DMS53 (cell line): Measurements from ENCODE around the gene DISC1.
"Not testable (repeated sequence)": the region's sequence is repeated elsewhere in the genome, so short reads cannot be mapped to it uniquely, and the experiment has no call there.

ENCODE experiments used
- DNase-seq: peaks from one replicate; lab custom pipeline; 2025; lab: John Stamatoyannopoulos, UW

Gene DISC1

DNA sequence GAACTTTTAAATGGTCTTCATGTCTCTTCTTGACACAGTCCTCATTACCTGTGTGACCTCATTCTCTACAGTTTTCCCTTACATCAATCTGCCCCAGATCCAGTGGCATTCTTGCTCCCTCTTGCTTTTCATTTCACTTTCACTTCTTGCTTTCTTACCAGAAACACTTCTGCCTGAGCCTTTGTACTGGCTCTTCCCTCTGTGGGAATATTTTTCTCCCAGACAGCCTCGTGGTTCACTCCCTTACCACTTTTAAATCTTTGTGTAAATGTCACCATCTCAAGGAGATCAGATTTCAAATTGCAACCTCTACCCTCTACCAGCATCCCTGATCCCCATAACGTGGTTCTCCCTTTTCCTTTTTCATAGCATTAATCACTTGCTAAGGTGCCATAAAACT, 73.2 kb downstream of the DISC1 start:
- peak; percentile 34 for DNase-seq

- DNase-seq: no peak
These were observed 74.7 kb downstream of the DISC1 start for GRCh38 chr1:231701306-231701705.

- DNase-seq: no peak
These were observed 75.7 kb downstream of the DISC1 start for GRCh38 chr1:231702331-231702730.

DNA sequence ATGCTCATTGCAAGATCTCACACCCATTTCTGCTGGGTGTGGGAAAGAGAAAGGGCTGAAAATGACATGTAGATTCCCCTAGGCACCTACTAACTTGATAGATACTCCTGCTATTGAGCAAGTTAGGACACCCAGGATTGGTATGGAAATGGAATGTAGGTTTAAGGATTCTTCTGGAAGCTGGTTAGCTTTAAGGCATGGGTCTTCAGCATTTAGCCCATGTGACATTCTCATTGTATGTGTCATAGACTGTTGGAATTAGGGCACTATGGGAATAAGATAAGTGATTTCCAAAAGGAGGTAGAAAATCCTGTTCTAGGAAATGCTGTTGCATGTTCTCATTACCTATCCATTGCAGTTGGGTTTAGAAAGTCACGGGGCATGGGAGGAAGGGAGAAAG, 76.2 kb downstream of the DISC1 start:
- no peak for DNase-seq

- no peak for DNase-seq
These were observed 79.5 kb downstream of the DISC1 start for GRCh38 chr1:231705806-231706760.

DNA sequence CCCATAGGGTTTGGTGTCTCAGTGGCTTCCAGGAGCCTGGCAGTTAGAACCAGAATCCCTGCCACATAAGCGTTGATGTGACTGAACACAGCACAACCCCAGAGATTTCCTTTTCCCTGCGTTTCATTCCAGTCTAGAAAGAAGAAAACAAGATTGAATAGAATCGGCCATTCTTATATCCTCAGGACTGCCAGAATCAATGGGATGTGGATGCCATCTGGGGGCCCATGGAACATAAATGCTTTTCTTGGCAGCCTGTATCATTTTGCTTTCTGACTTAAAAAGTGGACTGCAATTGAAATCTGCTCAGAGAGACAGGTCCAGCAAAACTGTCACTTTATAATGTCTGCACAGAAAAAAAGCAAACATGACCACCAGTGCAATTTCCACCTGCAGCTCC, 80.3 kb downstream of the DISC1 start:
- DNase-seq: no peak

- no peak for DNase-seq
These were observed 80.8 kb downstream of the DISC1 start for GRCh38 chr1:231707407-231707806.

- no peak for DNase-seq
These were observed 81.8 kb downstream of the DISC1 start for GRCh38 chr1:231708394-231708793.

- no peak for DNase-seq
These were observed 87.8 kb downstream of the DISC1 start for GRCh38 chr1:231714440-231714839.

DNA sequence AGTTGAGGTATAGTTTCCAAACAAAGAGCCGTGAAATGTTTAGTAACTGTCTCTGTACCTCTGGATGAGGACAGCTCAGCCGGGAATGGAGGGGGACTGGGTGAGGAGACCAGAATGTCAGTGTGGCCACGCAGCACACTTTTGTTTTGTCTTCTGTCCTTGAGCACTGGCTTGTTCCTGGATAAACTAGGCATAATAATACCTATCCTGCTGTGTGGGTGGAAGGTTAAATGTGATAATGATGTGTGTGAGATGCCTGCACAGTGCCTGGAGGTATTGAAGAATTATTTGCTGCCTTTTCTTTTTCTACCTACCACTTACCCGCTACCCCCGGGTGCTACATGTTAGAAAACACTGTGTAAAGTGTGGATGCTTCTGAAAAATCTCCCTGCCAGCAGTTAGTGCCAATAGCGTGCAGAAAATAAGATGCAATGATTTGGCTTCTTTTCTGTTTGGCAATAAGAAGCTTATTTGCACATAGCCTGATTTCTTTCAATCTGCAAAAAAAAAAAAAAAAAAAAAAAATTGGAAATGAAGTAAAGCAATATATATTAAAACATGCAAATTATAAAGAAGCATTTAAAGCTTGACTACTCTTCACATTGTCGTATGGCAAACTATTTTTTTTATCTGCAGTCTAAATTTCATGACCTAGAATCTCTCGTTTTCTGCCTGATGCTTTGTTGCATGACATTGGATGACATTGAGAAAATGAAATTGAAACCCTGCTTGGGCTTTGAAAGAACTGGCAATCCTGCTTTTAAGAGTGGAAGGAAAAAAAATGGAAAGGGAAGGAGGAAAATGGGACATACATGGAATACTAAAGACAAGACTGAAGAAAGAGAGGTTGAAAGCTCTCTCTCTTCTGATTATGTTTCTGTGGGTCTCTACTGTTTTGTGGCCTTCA, 89.5 kb downstream of the DISC1 start:
- DNase-seq: no peak

- no peak for DNase-seq
These were observed 90.3 kb downstream of the DISC1 start for GRCh38 chr1:231716879-231717278.

- no peak for DNase-seq
These were observed 93.0 kb downstream of the DISC1 start for GRCh38 chr1:231719485-231720183.

- no peak for DNase-seq
These were observed 94.2 kb downstream of the DISC1 start for GRCh38 chr1:231720652-231721325.

DNA sequence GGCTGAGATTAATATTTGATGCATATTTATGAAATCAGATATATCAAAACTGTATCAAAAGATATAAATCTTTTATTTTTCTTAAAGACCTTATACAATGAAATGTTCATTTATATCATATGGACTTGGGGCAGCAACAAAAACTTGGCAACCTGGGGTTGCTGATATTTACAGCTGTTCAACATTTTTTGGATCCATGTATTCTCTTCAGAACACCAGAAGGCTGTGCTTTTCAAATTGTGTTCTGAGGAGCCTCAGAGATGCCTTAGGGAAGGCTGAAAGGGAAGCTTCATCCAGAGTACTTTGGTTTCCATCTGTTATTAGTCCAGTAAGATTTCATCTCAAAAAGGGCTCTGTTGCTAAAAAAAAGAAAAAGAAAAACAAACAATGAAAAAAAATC, 94.8 kb downstream of the DISC1 start:
- no peak for DNase-seq

GRCh38 chr1:231722356-231722755, 95.8 kb downstream of the DISC1 start:
- DNase-seq: no peak

DNA sequence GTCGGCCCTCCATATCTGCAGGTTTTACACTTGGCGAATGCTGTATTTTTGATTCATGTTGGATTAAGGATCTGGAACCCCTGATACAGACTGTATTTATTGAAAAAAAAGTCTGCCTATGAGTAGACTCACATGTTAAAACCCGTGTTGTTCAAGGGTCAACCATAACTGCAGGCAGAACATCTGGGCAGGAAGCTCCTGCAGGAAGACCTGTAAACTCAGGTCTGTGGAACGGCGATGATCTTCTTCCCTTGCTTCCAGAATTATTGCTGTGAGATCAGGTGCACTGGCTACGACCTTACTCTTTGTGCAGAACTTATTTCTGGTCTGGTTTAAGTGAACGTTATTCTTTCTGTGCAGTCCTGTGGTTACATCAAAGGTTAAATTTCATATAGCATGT, 96.6 kb downstream of the DISC1 start:
- no peak for DNase-seq

GRCh38 chr1:231724041-231724440, 97.5 kb downstream of the DISC1 start:
- DNase-seq: no peak

DNA sequence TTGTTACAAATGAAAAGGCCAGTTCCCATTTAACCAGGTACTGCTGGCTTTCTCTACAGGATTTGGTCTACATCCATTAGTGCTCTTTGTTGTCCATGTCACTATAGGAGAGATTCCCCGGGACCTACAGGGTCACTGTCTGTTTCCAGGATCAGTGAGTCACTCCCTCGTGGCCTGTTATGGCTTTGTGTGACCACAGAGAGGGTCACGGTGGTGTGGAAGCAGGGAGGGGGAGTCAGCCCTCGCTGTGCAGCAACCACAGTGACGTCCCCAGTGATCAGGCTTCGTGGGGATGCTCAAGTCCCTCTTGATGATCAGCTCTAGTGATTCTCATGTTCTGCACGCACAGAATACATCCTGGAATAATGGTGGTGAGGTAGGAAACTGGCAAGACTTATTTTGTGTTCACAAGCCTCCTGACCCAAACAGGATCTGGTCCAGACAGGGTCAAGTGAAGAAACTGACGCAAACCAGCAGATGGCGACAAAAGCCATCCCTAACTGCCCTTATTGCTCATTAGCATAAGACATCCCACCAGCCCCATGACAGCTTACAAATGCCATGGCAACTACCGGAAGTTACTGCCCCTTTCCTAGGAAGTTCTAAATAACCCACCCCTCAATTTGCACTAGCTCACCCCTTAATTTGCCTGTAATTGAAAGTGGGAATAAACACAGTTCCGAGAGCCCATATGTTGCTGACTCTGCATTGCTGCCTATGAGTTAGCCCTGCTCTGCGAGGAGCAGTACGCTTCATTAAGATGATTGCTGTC, 98.5 kb downstream of the DISC1 start:
- peak; percentile 74 for DNase-seq

GRCh38 chr1:231727171-231727570, 100.6 kb downstream of the DISC1 start:
- DNase-seq: no peak

- DNase-seq: not testable (repeated sequence)
These were observed 102.4 kb downstream of the DISC1 start for GRCh38 chr1:231728987-231729386.

DNA sequence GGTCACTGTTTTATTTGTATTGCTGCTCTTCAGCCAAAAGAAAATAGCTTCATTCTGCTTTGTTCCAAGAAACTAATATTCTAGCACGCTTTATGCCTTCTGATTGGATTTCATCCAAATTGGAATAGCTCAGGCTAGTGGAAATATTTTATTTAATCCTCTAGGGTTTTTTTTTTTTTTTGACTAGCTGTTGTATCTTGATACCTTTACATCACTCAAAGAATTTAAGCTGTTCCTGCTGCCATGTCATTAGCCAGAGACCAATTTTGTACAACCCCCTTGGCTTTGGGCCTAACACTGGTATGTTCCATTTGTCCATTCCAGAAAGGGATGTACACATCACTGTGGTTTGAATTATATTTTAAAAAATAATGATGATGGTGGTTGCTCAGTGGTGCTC, 103.0 kb downstream of the DISC1 start:
- DNase-seq: no peak
